Tracheal epithelial cell (primary cell): Measurements from ENCODE around the gene PPP1R7. TPM values are rescaled to one million over a fixed set of nuclear protein-coding genes. Genes with fewer than 3 reads are reported as not detected.

Source experiments
- total RNA-seq: library from RNA; depleted of rRNA; stranded (reverse); fragments of >200 nt; gene quantifications from 2 replicates; pipeline ENCODE4 v1.2.1, GENCODE V29; 2014

Gene PPP1R7, protein sequence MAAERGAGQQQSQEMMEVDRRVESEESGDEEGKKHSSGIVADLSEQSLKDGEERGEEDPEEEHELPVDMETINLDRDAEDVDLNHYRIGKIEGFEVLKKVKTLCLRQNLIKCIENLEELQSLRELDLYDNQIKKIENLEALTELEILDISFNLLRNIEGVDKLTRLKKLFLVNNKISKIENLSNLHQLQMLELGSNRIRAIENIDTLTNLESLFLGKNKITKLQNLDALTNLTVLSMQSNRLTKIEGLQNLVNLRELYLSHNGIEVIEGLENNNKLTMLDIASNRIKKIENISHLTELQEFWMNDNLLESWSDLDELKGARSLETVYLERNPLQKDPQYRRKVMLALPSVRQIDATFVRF
- total RNA-seq, result 28.6 and 38.1 TPM in 2 replicates

GRCh38 chr2:241149925-241150659 is at the start of gene PPP1R7:
Gene PPP1R7, plus strand, starts transcription at chr2:241150467. Its CDS starts 29 bp downstream, at chr2:241150496.

GRCh38 chr2:241102239-241102803 is 47.9 kb upstream of the PPP1R7 start, which contains the start of gene MTERF4:
Gene MTERF4, minus strand, starts transcription at chr2:241102287. Its CDS starts 14 bp downstream, at chr2:241102273.

DNA sequence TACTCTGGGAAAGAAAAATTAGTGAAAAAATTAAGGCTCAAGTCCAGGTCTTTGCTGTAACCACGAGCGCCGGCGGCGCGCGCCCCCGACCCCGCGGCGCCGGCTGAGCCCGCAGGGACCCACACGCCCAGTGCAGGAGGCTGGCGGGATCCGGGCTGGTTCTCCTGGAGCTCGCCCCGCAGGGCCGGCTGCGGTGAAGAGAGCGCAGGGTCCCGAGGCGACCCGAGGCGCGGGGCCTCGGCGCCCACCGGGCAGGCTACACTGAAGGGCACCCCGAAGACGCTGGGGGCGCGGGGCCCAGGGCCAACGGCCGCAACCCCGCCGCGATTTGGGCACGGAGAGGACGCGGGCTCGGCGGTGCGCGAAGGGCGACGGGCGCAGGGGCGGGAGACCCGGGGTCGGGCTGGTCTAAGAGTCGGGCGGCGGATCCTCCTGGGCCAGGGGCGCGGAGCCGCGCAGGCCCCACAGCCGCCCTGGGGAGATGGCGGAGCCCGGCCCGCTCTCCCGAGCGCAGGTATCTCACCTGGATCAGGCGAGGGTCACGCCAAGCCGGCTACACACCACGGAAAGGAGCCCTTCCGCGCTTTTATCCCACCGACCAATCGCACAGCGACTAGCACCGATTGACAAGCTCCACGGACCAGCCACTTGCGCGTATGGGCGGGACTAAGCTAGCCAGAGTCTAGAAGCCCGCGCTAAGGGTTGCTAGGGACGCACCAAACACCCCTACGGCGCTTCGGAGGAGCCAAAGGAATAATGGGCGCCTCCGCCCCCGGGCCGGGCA is 1.2 kb upstream of the PPP1R7 start, which contains the start of gene PASK:
Gene PASK, minus strand, starts transcription at position 582 of the 784 bp plus-strand sequence. CDS start 6,440 bp downstream, outside the sequence.

GRCh38 chr2:241188361-241189092 is 38.3 kb downstream of the PPP1R7 start, which contains the start of gene ANO7:
Gene ANO7, plus strand, starts transcription at chr2:241188677. Its CDS starts 1,387 bp downstream, at chr2:241190064.

Other genes with a start within 250 kb of the PPP1R7 start
- gene CROCC2, start 244.1 kb upstream of the PPP1R7 start, total RNA-seq, result not detected in 2 replicates
- 0.48 TPM in 1 of 2 replicates, not detected in the other for gene SNED1, start 151.8 kb upstream of the PPP1R7 start, total RNA-seq
- 19.3 and 28.3 TPM in 2 replicates for gene MTERF4, start 48.2 kb upstream of the PPP1R7 start, total RNA-seq
- gene PASK, start 995 bp upstream of the PPP1R7 start, total RNA-seq, result 2.3 and 2.4 TPM in 2 replicates
- gene ANO7, start 38.2 kb downstream of the PPP1R7 start, total RNA-seq, result 0.24 TPM in 1 of 2 replicates, not detected in the other
- gene HDLBP, start 165.2 kb downstream of the PPP1R7 start, total RNA-seq, result 532 and 681 TPM in 2 replicates
- gene SEPTIN2, start 165.5 kb downstream of the PPP1R7 start, total RNA-seq, result 200 and 220 TPM in 2 replicates
- 29.6 and 35.9 TPM in 2 replicates for gene FARP2, start 205.8 kb downstream of the PPP1R7 start, total RNA-seq